GM12801 (cell line): ENCODE data around the gene C9.

Source experiments
- TF ChIP-seq, protein P1 (sequence below): IDR thresholded peaks from one replicate; pipeline ENCODE4 v1.5.1; 2011; ENCODE audit warnings: control low read depth; ENCODE audit not compliant: insufficient read length; ENCODE audit errors: extremely low read depth

Gene C9

DNA sequence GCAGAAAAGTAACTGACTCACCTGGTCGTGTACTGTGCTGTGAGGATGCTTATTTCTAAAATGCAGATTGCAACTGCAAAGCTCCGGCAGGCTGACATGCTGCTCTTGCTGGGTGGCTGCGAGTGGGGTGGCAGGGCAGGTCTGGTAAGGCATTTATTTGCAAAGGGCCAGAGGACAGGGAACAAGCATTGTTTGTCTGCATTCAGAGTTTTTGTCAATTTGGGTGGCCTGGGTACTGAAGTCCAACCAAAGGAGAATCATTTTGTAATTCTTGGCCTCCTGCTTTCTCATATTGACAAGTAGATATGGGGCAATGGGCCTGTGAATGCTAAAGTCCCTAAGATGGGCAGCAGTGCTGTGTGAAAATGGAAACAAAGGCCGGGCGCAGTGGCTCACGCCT lies at the start of gene C9:
TSS of gene C9 (minus strand) at position 129 of the 400 bp plus-strand sequence. CDS start at position 98, 31 bp downstream.
- TF ChIP-seq, protein P1, sequence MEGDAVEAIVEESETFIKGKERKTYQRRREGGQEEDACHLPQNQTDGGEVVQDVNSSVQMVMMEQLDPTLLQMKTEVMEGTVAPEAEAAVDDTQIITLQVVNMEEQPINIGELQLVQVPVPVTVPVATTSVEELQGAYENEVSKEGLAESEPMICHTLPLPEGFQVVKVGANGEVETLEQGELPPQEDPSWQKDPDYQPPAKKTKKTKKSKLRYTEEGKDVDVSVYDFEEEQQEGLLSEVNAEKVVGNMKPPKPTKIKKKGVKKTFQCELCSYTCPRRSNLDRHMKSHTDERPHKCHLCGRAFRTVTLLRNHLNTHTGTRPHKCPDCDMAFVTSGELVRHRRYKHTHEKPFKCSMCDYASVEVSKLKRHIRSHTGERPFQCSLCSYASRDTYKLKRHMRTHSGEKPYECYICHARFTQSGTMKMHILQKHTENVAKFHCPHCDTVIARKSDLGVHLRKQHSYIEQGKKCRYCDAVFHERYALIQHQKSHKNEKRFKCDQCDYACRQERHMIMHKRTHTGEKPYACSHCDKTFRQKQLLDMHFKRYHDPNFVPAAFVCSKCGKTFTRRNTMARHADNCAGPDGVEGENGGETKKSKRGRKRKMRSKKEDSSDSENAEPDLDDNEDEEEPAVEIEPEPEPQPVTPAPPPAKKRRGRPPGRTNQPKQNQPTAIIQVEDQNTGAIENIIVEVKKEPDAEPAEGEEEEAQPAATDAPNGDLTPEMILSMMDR, result no peak

DNA sequence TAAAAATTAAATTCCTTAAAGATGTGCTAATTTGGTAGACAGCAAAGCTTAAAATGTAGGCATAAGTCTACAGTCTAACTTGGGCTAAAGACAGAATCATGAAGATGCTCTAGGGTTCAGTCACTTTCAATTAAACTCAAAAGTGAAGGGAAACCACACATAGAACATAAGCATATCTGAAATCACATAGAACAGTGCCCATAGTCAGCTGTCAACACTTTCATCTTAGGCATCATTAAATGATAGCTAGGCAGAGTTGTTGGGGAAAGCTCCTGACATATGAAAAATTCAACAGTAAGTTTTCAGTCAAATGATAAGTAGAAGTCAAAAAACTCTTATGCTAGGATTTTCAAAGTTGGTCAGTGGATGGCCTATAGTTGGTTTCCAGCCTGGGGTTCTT lies 49.5 kb upstream of the C9 start:
- TF ChIP-seq, protein P1, result no peak

DNA sequence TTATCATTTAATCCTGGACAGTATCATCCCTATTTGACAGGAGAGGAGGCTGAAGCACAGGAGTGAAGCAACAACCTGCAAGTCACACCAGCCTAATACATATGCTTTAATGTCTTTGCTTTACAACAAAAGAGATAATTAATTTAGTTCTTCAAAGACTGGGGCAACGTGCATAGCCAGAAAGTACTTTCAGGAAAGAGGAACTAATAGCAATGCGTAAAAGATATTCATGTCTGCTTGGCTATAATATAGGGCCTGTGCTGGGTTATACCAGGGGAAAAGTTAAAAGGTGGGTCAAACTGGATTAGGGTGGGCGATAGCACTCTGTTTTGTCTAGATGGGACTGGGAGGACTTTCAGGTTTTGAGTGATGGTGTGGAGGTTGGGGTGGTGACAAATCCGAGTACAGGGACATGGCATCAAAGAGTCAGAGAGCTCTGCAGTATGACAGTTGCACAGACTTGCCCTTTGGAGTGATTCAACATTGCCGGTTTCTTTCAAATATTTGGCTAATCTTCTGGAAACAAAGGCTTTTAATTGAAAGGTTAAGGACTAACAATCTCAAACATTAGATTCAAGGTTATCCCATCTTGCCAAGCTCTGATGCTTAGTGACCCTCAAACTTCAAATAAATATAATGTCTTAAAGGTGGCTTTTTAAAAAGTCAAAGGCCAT lies 48.6 kb upstream of the C9 start:
- TF ChIP-seq, protein P1, result no peak

DNA sequence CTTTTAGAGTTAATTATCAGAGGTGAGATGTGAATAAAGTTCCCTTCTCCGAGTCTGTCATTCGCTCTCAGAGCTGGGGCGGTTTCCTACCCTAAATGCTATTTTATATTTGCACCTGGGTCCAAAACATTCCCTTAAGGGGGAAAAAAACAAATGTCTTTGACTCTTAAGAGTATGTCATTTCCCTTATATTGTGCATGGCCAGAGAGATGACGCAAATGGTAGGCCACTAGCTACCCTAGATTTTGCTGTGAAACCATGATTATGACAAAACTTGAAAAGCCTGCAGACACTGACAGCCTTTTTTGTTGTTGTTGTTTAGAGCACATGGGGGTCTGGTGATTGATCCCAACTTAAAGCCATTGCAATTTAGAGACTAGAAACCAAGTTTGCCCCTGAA lies 47.7 kb upstream of the C9 start:
- TF ChIP-seq, protein P1, result no peak

DNA sequence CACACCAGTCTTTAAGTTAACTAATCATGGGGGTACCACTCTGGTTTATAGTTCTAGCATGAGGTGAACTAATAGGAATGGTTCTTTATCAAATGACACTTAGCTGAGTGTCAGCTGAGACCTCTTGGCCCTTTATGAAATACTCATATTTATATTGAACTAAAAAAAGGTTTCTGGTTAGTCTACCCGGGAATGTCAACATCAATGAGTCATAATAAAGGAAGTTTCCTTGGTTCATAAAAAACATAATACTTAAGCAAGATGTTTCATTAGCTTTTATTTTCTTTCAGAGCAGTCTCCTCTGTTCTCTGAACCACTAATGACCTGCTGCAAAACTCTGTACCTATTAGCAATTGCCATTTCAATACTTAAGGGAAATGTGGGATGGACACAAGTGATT lies 46.8 kb upstream of the C9 start:
- TF ChIP-seq, protein P1, result no peak

DNA sequence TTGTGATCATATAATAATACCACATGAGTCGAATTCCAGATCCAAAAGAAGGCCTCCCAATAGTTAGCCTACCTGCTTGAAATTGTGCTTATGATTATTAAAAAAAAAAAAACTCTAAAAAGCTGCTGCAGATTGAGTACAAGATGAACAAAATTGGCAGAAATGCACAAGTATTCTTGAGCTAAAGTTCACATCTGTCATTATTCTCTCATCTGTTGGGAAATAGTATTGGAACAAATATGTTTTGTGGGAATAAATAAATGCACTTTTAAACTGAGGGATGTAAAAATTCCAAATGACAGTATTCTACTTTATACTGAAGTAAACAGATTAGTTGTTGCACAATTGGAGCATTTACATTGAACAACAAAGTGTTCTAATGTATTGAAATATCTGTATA lies 44.7 kb upstream of the C9 start:
- TF ChIP-seq, protein P1, result no peak

DNA sequence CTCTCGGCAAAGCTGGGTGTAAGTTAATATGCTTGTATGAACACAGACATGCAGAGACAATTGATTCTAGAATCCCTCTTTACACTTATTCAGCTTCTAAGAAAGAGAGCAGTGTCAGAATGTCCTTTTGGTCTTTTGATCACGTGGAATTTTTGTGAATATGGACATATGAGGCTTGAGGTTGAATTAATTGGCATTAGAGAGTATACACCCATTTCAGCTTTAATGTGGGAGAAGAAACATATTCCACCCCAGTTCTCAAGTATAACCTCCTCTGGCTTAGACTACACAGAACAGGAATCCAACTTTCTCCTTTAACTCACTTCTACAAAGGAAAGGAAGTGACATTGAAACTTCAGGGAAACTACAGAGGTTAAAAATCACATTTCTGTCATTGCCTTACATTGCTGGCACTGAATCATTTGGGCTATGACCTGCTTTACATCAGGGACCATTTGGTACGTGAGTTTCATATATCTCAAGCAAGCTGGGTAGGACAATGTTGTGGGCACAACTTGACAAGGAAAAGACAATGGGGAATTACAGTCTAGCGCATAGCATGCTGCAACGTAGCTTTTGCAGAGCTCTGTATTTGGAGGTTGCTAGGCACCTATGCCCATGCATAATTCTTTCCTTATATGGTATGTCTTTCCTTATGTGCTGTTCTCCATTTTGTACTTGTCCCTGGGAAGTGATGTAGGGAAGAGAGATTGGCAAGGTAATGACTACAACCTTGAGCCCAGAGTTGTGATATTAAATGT lies 41.0 kb upstream of the C9 start:
- TF ChIP-seq, protein P1, result no peak
